WTC11 (cell line): ENCODE results near the gene CD28. TPM values are rescaled to one million over a fixed set of nuclear protein-coding genes. Genes with fewer than 3 reads are reported as not detected.

Experiments used
- ATAC-seq: fragments of 200-7000 bp; cut with Tn5 transposase; 2 replicates; pipeline ENCODE4 v1.10.0; 2021; ENCODE audit warnings: mild to moderate bottlenecking, moderate library complexity
- CTCF ChIA-PET: fragments of 300-600 bp; sonication (Branson Sonifier 250); formaldehyde crosslinking; loops from one replicate; lab custom pipeline; 2021; ENCODE audit warnings: antibody characterized with exemption; lab: Charles Lee
- POLR2A ChIA-PET: fragments of 350-600 bp; sonication (Branson Sonifier 250); formaldehyde crosslinking; loops from one replicate; lab custom pipeline; 2021; ENCODE audit warnings: antibody characterized with exemption; lab: Charles Lee
- DNase-seq: peaks from one replicate; pipeline ENCODE4 v3.0.0; 2021; ENCODE audit warnings: low spot score
- H3K27ac Mint-ChIP-seq: 2 replicates; pipeline ENCODE4 v1.8.0; 2021; ENCODE audit warnings: mixed read lengths
- H3K27me3 Mint-ChIP-seq: 2 replicates; pipeline ENCODE4 v1.8.0; 2021; ENCODE audit warnings: low read depth, mild to moderate bottlenecking, moderate library complexity, mixed read lengths
- H3K36me3 Mint-ChIP-seq: 2 replicates; pipeline ENCODE4 v1.8.0; 2021; ENCODE audit warnings: mixed read lengths
- H3K4me1 Mint-ChIP-seq: 2 replicates; pipeline ENCODE4 v1.8.0; 2022; ENCODE audit warnings: mixed read lengths
- H3K4me3 Mint-ChIP-seq: 2 replicates; pipeline ENCODE4 v1.8.0; 2021; ENCODE audit warnings: mild to moderate bottlenecking, moderate library complexity, mixed read lengths
- H3K9me3 Mint-ChIP-seq: 2 replicates; pipeline ENCODE4 v1.8.0; 2021; ENCODE audit warnings: mixed read lengths
- FOXJ3 ChIP-seq: sonication (generic); formaldehyde crosslinking; IDR thresholded peaks from 2 replicates; pipeline ENCODE4 v1.9.0; 2021; ENCODE audit warnings: missing genetic modification reagents, mild to moderate bottlenecking, borderline replicate concordance
- FOXK1 ChIP-seq: sonication (generic); formaldehyde crosslinking; IDR thresholded peaks from 2 replicates; pipeline ENCODE4 v1.8.0; 2022; ENCODE audit warnings: mild to moderate bottlenecking, moderate library complexity, missing genetic modification reagents
- FOXP1 ChIP-seq: sonication (generic); formaldehyde crosslinking; IDR thresholded peaks from 2 replicates; pipeline ENCODE4 v1.8.0; 2022; ENCODE audit warnings: missing genetic modification reagents, mild to moderate bottlenecking, moderate library complexity, borderline replicate concordance
- FOXP4 ChIP-seq: sonication (generic); formaldehyde crosslinking; IDR thresholded peaks from 2 replicates; pipeline ENCODE4 v1.8.0; 2022; ENCODE audit warnings: mild to moderate bottlenecking, missing genetic modification reagents
- MXD4 ChIP-seq: fragments of 250-450 bp; sonication (Bioruptor Pico); IDR thresholded peaks from 2 replicates; pipeline ENCODE4 v1.8.0; 2021; ENCODE audit warnings: mild to moderate bottlenecking, moderate library complexity, borderline replicate concordance
- NR3C1 ChIP-seq: sonication (generic); formaldehyde crosslinking; conservative IDR thresholded peaks from 2 replicates; pipeline ENCODE4 v1.8.1; 2023; ENCODE audit warnings: low read depth, mild to moderate bottlenecking, missing genetic modification reagents
- STAT6 ChIP-seq: sonication (generic); formaldehyde crosslinking; conservative IDR thresholded peaks from 2 replicates; pipeline ENCODE4 v1.8.1; 2023; ENCODE audit warnings: mild to moderate bottlenecking, low read depth, missing genetic modification reagents, moderate library complexity
- ZNF232 ChIP-seq: sonication (generic); formaldehyde crosslinking; IDR thresholded peaks from 2 replicates; pipeline ENCODE4 v1.8.0; 2022; ENCODE audit warnings: mild to moderate bottlenecking, missing genetic modification reagents
- ZNF263 ChIP-seq: sonication (generic); formaldehyde crosslinking; IDR thresholded peaks from 2 replicates; pipeline ENCODE4 v1.8.1; 2022; ENCODE audit warnings: low read depth, mild to moderate bottlenecking, moderate library complexity, missing genetic modification reagents
- ZNF317 ChIP-seq: sonication (generic); formaldehyde crosslinking; IDR thresholded peaks from 2 replicates; pipeline ENCODE4 v1.8.1; 2023; ENCODE audit warnings: low read depth, mild to moderate bottlenecking, moderate library complexity, missing genetic modification reagents, borderline replicate concordance
- ZNF416 ChIP-seq: fragments of 250-450 bp; sonication (Bioruptor Pico); IDR thresholded peaks from 2 replicates; pipeline ENCODE4 v1.9.0; 2021; ENCODE audit warnings: mild to moderate bottlenecking, inconsistent platforms
- ZNF425 ChIP-seq: fragments of 250-450 bp; sonication (Bioruptor Pico); conservative IDR thresholded peaks from 2 replicates; pipeline ENCODE4 v1.9.0; 2021; ENCODE audit warnings: mild to moderate bottlenecking
- total RNA-seq: library from RNA; stranded (reverse); gene quantifications from 3 replicates; pipeline ENCODE4 v1.2.3, GENCODE V29; 2021
- TF ChIP-seq, protein P1 (sequence below): fragments of 250-450 bp; sonication (Bioruptor Pico); IDR thresholded peaks from 2 replicates; pipeline ENCODE4 v1.8.0; 2021; ENCODE audit warnings: mild to moderate bottlenecking
- TF ChIP-seq, protein P2 (sequence below): sonication (generic); formaldehyde crosslinking; IDR thresholded peaks from 2 replicates; pipeline ENCODE4 v1.8.0; 2022; ENCODE audit warnings: missing genetic modification reagents
- TF ChIP-seq, protein P3 (sequence below): sonication (generic); formaldehyde crosslinking; IDR thresholded peaks from 2 replicates; pipeline ENCODE4 v1.8.1; 2022; ENCODE audit warnings: mild to moderate bottlenecking, moderate library complexity, missing genetic modification reagents
- TF ChIP-seq, protein P4 (sequence below): sonication (generic); formaldehyde crosslinking; IDR thresholded peaks from 2 replicates; pipeline ENCODE4 v1.8.0; 2022; ENCODE audit warnings: mild to moderate bottlenecking, missing genetic modification reagents

Gene CD28
- total RNA-seq, 1 experiment from 2014 or later: 0.11 TPM

DNA sequence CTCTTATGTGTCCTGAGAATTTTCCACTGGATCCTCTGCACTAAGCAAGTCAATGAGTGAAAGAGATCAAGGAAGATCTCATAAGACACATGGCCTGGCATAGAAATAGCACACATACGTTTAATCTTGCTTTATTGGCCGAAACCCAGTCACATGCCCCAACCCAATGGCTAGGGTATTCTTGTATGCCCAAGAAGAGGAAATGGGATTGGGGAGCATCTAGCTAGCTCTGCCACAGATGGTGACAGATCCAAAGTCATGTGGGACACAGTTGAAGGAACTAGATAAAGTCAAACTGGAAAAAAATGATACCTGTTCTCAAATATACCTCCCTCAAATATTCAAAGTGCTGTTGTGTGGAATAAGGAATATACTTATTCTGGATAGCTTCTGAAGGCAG, 74.7 kb downstream of the CD28 start:
- POLR2A ChIA-PET: no interaction called here
- DNase-seq (no peak), ATAC-seq (no peak)
- Mint-ChIP-seq H3K27ac (no peak overlapping the region), H3K4me1 (no peaks in the 10 kb centered on the region), H3K4me3 (no peak overlapping the region), H3K9me3 (peaks cover 3% of the 10 kb centered on the region), H3K27me3 (no peaks in the 10 kb centered on the region), H3K36me3 (peaks cover under 1% of the 10 kb centered on the region; the same call in 1 of the 2 replicates)
- CTCF ChIA-PET: no interaction called here
- TF ChIP-seq, protein P1, sequence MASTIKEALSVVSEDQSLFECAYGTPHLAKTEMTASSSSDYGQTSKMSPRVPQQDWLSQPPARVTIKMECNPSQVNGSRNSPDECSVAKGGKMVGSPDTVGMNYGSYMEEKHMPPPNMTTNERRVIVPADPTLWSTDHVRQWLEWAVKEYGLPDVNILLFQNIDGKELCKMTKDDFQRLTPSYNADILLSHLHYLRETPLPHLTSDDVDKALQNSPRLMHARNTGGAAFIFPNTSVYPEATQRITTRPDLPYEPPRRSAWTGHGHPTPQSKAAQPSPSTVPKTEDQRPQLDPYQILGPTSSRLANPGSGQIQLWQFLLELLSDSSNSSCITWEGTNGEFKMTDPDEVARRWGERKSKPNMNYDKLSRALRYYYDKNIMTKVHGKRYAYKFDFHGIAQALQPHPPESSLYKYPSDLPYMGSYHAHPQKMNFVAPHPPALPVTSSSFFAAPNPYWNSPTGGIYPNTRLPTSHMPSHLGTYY (CRISPR knock-in tag): no peak
- no peak for TF ChIP-seq ZNF425 (CRISPR knock-in tag)
- no peak for TF ChIP-seq MXD4
- TF ChIP-seq NR3C1 (CRISPR knock-in tag): no peak
- no peak for TF ChIP-seq ZNF317 (CRISPR knock-in tag)
- TF ChIP-seq FOXK1 (CRISPR knock-in tag): no peak
- TF ChIP-seq, protein P2, sequence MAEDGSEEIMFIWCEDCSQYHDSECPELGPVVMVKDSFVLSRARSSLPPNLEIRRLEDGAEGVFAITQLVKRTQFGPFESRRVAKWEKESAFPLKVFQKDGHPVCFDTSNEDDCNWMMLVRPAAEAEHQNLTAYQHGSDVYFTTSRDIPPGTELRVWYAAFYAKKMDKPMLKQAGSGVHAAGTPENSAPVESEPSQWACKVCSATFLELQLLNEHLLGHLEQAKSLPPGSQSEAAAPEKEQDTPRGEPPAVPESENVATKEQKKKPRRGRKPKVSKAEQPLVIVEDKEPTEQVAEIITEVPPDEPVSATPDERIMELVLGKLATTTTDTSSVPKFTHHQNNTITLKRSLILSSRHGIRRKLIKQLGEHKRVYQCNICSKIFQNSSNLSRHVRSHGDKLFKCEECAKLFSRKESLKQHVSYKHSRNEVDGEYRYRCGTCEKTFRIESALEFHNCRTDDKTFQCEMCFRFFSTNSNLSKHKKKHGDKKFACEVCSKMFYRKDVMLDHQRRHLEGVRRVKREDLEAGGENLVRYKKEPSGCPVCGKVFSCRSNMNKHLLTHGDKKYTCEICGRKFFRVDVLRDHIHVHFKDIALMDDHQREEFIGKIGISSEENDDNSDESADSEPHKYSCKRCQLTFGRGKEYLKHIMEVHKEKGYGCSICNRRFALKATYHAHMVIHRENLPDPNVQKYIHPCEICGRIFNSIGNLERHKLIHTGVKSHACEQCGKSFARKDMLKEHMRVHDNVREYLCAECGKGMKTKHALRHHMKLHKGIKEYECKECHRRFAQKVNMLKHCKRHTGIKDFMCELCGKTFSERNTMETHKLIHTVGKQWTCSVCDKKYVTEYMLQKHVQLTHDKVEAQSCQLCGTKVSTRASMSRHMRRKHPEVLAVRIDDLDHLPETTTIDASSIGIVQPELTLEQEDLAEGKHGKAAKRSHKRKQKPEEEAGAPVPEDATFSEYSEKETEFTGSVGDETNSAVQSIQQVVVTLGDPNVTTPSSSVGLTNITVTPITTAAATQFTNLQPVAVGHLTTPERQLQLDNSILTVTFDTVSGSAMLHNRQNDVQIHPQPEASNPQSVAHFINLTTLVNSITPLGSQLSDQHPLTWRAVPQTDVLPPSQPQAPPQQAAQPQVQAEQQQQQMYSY (CRISPR knock-in tag): no peak
- TF ChIP-seq, protein P3, sequence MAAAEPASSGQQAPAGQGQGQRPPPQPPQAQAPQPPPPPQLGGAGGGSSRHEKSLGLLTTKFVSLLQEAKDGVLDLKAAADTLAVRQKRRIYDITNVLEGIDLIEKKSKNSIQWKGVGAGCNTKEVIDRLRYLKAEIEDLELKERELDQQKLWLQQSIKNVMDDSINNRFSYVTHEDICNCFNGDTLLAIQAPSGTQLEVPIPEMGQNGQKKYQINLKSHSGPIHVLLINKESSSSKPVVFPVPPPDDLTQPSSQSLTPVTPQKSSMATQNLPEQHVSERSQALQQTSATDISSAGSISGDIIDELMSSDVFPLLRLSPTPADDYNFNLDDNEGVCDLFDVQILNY: no peak
- TF ChIP-seq, protein P4, sequence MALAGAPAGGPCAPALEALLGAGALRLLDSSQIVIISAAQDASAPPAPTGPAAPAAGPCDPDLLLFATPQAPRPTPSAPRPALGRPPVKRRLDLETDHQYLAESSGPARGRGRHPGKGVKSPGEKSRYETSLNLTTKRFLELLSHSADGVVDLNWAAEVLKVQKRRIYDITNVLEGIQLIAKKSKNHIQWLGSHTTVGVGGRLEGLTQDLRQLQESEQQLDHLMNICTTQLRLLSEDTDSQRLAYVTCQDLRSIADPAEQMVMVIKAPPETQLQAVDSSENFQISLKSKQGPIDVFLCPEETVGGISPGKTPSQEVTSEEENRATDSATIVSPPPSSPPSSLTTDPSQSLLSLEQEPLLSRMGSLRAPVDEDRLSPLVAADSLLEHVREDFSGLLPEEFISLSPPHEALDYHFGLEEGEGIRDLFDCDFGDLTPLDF (CRISPR knock-in tag): no peak
- TF ChIP-seq FOXJ3 (CRISPR knock-in tag): no peak
- no peak for TF ChIP-seq FOXP4 (CRISPR knock-in tag)
- no peak for TF ChIP-seq STAT6 (CRISPR knock-in tag)
- TF ChIP-seq ZNF232: no peak
- no peak for TF ChIP-seq FOXP1
- TF ChIP-seq ZNF263 (CRISPR knock-in tag): no peak
- no peak for TF ChIP-seq ZNF416 (CRISPR knock-in tag)
